C4-2B (cell line): ENCODE results near the gene GNG3.

Source experiments
- CTCF ChIP-seq: fragments of 450-650 bp; conservative IDR thresholded peaks from 2 replicates; pipeline ENCODE4 v1.5.1; 2017; ENCODE audit warnings: mild to moderate bottlenecking
- ZFX ChIP-seq: fragments of 450-650 bp; IDR thresholded peaks from 2 replicates; pipeline ENCODE4 v1.6.1; 2017

- TF ChIP-seq CTCF (no peak), ZFX (no peak)
Observed at GRCh38 chr11:62677156-62677555, 30.3 kb upstream of the GNG3 start.
